G401 (cell line): ENCODE measurements around the gene MYO10. TPM values are rescaled to one million over a fixed set of nuclear protein-coding genes. Genes with fewer than 3 reads are reported as not detected.

ENCODE experiments used
- DNase-seq: peaks from one replicate; pipeline ENCODE4 v3.0.0-alpha.2; 2015; ENCODE audit warnings: low spot score
- in situ Hi-C: cut with HindIII; loops from 2 replicates; pipeline ENCODE4 v1.10.0; 2016; ENCODE audit warnings: low sequenced_read_pairs, mixed read lengths
- total RNA-seq: library from RNA; depleted of rRNA; stranded (reverse); fragments of >200 nt; shearing (Covaris generic); gene quantifications from 2 replicates; pipeline ENCODE4 v1.2.3, GENCODE V29; 2014

Gene MYO10
- total RNA-seq, 1 experiment from 2014 or later = 0.17 TPM

DNA sequence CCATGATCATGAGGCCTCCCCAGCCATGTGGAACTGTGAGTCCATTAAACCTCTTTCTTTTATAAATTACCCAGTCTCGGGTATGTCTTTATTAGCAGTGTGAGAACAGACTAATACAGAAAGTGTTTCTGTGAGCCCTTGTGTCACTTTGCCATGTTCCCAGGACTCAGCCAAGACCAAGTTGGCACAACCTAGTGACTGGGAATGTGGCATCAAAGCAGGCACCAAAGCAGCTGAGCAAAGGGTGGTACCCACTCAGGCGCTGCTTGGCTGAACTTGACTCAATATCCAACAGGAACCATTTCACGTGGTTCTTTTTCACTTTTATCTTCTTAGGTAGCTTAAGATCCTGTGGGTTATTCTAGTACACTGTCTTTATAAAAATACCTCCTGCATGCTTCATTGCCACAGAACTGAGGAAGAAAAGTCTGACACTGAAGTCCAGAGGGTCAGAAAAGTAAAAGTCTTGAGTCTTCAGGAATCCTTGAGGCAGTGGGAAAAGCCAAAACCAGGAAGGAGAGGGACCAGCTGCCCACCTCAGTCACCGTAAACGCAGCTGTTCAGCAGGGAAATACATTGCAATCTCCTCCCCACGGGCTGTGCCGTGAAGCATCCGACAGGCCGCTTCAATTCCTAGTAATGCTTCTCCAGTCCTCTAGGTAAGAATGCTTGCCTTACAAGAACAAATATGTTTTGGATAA, 228.8 kb downstream of the MYO10 start:
- in situ Hi-C loops = no loop called here

DNA sequence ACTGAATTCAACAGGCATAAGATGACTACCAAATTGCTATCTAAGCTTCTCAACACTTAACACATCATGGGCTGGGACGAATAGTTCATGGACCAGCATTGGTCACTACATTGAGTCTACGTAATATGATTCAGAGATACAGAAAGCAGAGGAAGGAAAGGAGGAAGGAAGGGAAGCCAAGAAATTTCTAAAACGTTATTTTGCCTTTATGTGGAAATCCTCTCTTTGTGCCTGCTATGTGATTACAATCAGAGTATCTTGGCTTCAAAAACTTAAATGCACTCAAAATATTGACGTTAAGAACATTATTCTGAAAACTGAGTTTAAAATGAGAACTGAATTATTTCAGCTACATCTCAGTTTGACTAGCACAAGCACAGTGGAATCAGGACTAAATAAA, 231.1 kb downstream of the MYO10 start:
- DNase-seq = no peak
- in situ Hi-C loops = no loop called here

More for the DNA sequence above, 228.8 kb downstream of the MYO10 start:
- no peak for DNase-seq

DNA sequence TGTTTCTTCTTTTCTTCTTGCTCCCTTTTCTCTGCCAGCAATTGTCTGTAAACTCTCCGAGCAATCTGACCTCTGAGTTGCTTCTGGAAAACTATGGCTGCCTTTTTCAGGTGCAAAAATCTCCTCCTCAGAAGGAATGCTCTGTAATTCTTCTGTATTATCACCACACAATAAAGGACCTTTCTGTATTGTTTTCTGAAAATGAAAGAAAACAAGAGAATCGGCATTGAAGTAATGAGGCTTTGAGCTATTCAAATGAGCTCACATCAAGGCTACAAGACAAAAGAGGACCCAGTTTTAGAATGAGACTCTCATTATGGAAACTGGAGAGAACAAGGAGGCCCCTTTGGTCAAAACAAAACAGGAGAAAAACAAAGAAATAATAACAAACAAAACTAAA, 233.1 kb downstream of the MYO10 start:
- in situ Hi-C loops = no loop called here
- no peak for DNase-seq

DNA sequence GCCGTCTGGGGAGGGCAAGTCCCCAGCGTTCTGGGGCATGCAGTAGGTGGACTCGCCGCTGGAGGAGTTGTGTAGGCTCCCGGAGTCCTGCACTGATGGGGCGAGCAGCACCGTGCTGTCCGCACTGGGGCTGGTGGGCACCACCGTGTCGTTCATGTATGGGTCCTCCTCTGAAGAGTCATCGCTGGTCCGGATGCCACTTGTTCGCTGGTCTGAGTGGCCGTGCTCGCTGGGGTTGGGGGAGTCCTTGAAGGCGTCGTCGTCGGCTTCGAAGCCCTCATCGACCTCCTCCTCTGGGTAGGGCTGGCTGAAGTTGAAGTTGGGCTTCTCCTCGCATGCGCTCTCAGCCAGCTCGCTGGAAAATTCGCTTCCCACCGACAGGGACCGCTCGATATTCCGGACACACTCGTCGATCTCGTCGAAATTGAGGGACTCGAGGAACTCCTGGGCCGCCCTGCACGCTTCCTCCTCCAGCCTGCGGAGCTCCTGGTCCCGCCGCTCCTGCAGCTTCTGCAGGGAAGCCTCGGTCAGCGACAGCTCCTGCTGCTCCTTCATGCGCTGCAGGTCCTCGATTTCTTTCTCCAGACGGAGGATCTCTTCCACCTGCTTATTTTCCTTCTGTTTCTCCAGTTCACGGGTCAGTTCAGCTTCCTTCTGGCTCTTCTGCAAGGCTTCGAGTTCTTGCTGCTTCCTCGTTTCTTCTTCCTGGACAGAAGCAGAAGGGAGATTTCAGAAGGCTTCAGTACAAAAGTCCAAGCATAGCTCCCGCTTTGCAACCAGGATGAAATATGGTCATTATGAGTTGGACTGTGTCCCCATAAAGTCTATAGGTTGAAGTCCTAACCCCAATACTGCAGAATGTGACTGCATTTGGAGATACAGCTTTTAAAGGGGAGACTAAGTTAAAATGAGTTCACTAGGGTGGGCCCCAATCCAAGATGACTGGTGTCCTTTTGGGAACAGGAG, 234.7 kb downstream of the MYO10 start:
- DNase-seq = no peak
- in situ Hi-C loops = no loop called here

DNA sequence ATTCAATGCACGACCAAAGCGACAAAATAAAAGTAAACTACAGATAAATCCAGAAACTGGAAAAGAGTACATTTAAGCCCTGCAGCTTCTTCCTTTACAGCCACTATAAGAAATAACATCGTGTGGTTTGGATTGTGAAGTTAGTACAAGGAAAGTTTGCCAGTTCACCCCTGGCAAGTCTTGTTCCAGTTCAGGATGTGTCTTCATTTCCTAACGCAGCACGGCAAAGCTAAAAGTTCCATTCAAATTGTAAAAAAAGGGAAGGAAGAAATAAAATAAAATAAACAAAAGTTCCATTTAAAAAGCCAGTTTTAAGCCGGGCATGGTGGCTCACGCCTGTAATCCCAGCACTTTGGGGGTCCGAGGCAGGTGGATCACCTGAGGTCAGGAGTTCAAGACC, 236.0 kb downstream of the MYO10 start:
- no peak for DNase-seq
- in situ Hi-C loops = no loop called here

DNA sequence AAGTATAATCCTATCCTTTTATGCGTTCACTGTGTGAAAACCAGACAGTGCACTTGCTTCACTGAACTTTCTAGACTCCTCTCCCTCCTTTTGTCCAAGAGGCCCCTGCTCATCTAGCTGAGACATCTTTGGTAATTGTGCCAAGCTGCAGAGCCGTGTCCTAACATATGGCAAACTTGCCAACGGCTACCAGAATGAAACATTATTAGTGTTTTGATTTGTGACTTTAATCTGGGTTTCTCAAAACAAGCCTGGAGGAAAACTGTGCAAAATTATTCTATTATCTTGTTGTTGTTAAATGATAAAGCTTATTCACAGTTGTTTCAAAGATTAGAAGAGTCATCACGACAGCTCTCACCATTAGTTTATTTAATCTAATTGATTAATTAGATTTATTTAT, 240.3 kb downstream of the MYO10 start:
- in situ Hi-C loops = no loop called here

DNA sequence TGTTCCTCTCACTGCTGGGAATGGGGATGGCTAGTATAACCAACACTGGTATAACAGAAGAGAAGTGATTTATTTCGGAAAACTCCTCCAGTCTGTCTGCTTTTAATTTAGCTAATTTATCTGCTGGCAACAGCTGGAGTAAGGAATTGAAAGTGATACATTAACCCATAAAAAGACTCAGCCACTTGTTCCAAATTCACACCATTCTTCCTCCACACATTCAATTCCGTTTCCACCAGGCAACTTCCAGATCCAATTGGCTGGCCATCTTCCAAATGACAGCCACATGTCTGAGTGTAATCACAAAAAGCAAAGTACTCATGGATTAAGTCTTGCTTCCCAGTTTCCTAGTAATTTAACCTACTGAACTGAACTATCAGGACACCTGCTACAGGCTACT, 242.2 kb downstream of the MYO10 start:
- in situ Hi-C loops = no loop called here
- DNase-seq = no peak

More for the DNA sequence above, 240.3 kb downstream of the MYO10 start:
- no peak for DNase-seq

DNA sequence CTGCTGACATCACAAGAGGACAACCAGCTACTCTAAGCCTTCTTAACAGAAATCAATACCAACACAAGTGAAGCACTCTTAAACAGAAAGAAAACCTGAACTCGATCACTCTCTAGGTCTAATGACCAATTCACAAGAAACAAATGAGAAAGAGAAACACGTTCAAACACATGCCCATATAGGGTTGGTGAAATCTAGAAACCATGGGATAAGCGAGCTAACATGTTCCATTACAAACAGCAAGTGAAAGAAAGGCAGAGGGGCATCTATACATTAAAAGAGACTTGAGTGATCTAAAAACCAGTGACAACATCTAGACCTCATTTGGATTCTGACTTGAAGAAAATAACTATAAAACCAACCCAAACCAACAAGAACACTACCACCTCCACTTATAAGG, 244.4 kb downstream of the MYO10 start:
- in situ Hi-C loops = no loop called here

DNA sequence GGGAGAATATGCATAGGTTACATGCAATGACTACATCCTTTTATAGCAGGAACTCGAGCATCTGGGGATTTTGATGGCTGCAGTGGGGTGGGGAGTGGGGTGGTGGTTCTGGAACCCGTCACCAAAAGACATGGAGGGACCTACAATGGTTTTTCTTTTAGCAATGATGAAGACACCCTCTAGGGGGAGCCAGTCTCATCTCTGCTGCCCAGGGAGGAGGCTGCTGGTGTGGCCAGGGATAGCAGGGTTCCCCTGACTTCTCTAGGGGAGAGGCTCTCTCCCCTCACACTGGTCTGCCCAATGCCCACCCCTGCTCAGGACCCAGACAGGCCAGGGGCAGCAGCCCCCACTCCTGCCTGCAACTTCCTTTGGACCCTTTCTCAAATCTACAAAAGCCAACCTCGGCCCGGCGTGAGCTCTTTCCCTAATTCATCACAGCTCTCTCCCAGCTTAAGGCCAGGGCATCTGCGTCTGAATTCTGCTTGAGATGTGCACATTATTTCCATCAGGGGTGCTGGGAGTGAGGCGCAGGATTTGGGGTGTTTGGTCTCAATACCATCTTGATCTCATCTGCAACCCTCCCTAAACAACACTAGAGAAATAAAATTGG, 245.7 kb downstream of the MYO10 start:
- in situ Hi-C loops = no loop called here
- DNase-seq = no peak

More for the DNA sequence above, 244.4 kb downstream of the MYO10 start:
- DNase-seq = no peak

DNA sequence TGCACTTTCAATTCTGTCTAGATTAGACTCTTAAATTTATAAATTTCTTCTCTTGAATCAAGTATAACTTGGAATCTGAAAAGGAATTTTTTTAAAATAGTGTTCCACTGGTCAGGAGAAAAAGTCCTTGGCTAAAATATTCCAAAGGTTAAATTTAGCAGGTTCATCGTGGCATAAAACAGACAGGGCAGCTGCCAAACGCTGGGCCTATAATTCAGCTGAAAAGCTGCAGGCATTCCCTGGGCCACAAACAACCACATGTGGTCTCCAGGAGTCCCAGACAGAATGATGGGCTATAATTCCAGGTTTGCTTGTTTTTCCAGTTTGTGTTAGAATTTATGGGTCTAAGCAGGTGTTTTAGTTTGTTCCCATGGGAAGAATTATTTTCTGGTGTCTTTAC, 248.2 kb downstream of the MYO10 start:
- DNase-seq = no peak
- in situ Hi-C loops = no loop called here

DNA sequence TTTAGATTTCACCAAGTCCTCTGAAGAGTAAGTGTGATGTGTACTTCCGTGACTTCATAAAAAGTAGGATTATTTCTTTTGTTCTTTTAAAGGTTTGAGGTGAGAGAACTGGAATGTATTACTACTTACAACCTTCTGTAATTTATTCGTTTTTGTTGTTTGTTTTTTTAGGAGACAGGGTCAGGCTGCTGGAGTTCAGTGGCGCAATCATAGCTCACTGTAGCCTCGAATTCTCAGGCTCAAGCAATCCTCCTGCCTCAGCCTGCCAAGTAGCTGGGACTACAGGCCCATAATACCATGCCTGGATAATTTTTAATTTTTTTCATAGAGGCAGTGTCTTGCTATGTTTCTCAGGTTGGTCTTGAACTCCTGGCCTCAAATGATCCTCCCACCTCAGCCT, 251.0 kb downstream of the MYO10 start:
- no peak for DNase-seq
- in situ Hi-C loops = no loop called here

DNA sequence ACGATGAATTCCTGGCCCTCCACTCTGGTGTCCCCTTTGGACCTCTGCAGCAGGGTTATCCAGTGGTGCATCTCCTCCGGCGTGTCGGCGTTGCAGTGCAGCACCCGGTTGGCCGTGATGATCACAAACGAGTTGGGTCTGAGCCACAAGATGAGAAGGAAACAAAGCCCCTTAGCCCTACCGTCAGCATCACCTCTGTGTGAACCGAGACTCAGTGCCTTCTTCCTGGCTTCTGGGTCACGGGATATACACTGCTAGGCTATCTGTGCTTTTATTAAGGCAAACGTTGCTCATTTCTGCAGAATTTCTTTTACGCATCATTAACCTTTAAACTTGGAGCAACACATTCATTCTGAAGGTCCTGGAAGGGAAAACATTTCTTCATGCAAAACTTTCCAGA, 254.2 kb downstream of the MYO10 start:
- no peak for DNase-seq
- in situ Hi-C loops = no loop called here

DNA sequence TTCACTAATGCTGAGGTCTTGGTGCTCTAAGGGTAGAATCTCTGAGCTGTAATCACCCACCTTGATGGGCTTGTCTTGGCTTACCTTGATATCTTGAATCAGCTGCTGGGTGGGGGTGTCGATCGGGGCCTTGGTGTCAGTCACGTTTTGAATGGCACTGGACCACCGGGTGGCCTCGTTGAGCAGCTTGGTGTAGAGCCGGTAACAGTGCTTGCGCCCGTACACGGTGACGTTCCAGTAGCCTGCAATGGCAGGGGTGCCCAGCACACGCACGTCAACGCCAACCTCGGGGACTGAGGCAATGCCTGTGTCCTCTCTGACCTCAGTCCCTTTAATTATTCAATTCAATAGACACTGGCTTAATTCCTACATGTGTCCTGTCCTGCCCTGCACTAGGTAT, 256.2 kb downstream of the MYO10 start:
- no peak for DNase-seq
- in situ Hi-C loops = no loop called here

DNA sequence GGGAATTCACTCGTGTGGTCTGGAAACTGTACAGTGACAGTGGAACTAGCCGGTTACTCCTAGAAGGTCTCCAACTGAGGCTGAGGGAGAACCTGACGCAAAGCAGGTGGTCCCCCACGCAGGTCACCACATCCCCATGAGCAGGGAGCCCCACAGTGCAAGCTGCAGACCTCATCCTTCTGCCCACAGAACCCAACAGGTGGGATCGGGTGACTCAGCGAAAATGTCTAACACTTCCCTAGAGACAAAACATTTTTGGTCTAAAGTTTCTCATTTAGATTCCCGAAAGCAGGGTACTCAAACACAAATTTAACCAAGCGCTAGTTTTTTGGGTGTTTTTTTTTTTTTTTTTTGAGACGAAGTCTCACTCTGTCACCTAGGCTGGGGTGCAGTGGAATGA, 256.9 kb downstream of the MYO10 start:
- no peak for DNase-seq
- in situ Hi-C loops = no loop called here

DNA sequence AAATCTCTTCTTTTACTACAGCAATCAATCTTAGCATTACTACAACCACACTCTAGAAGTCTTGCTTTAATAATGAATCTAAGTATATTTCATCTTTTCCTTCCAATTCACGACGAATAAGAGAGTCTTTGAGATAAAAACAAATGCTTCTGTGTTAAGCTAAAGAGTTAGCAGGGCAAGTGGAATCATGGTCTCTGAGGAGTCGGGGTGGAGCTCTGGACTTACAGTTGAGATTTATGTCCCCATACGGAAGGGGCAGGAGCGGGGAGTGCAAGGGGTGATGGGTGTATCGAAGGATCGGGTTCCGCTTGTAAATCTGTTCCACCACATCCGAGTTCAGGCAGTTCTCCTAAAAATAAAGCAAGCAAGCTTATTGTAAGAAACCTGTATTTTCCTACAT, 260.3 kb downstream of the MYO10 start:
- in situ Hi-C loops = no loop called here
- DNase-seq = no peak

DNA sequence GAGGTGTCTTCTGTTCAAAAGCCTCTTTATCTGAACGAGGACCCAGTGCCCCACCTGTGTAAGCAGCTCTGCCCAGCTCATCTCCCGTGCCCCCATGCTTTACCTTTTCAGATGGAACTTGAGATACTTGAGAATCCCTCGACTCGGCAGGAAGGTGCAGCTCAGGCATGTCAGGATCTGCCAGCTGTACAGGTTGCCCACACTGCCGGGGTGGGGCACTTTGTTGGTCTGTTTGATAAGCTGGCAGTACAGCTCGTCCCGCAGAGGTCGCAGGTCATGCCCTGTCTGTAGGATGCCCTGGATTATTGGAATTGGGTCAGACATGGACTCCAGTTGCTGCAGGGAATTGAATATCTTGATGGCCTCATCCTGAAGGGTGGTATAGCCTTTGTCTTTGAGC, 261.3 kb downstream of the MYO10 start:
- in situ Hi-C loops = no loop called here
- DNase-seq = no peak

DNA sequence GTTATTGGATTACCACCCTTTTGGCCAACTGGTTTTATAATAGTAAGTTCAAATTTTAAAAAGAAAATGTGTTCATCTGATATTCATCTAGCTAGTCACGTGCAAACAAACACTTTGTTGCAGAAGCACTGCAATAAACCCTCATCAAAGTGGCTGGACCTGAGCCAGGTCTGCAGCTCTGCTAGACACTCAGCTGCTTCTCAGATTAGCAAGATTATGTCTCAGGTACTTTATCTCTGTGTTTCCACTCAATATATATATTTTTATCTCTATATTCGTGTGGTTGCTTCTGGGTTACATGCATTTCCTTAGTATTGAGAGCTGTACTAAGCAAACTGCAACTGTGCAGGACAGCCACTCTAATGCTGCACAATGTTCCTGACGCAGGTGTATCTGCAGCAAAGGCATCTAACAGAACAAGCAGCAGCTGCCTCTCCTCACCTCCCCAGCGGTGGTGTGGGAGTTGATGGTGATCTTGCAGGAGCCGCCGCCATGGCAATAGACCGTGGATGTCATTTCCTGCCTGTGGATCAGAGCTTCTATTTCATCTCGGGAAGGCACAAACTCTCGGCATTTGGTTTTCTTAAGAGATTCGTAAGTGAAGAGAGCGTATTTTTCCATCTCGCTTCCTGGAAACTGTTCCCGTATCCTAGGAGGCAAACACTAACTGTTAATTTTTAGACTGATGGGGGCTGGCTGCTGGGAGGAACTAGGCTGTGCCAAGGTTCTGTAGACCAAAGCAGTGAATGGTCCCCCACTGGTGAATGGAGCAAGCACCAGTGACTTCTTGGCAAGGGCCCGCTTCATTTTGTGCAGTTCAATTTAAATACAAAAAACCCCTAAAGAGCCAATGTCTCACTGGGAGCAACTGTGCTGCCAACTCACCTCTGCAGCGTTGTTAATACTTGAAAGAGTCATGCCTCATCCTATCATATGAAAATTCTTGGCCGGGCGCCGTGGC, 262.6 kb downstream of the MYO10 start:
- peak; percentile 40 for DNase-seq
- in situ Hi-C loops = no loop called here

DNA sequence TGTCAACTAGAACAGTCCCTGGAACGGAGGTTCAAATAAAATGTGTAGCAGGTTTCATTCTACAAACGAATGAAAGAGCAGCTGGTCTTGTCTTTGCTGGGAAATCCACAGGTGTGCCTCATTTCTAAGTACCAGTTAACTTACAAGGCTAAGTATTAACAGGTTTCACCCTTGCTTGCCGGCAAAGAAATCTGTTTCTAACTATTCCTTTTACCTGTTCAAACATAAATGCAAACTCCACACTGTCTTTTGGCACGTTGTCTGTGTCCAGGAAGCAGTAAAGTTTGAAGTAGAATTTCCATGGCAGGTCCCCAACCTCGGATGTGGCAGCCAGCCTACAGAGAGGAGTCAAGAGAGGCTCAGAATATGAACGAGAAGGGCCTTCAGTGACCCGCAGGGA, 264.9 kb downstream of the MYO10 start:
- no peak for DNase-seq
- in situ Hi-C loops = no loop called here

DNA sequence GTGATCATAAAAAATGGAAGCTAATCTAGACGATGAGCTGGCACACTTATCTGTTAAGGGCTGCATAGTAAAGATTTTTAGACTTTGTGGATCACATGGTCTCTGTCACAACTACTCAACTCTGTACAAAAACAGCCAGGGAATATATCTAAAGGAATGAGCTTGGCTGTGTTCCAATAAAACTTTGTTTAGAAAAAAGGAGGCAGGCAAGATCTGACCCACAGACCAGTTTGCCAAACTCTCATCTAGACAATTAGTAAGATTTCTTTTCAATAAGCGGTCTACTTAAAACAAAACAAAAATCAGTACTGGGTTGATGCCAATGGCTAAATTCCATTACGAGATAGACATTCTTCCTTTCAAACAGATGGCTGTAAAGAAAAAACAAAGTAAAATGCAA, 266.3 kb downstream of the MYO10 start:
- DNase-seq = no peak
- in situ Hi-C loops = no loop called here
